ENCODE data around the gene SCRT2. TPM values are rescaled to one million over a fixed set of nuclear protein-coding genes. Genes with fewer than 3 reads are reported as not detected.

Gene SCRT2
- total and polyA plus RNA-seq, 4 donors: not detected

- Histone ChIP-seq H3K4me3 (ENCODE audit: low read depth in 1 of 3, low read length in 3 of 3) (no peak overlapping the region), H3K27ac (ENCODE audit: low read depth in 1 of 2, low read length in 2 of 2) (no peak overlapping the region), H3K9me3 (ENCODE audit: control insufficient read depth in 4 of 4, low read length in 3 of 4) (peaks cover 0 to 3% (median 0%) of the 10 kb centered on the region in 4 donors), H3K4me1 (ENCODE audit: control insufficient read depth in 4 of 4, insufficient read depth in 4 of 4, low read length in 3 of 4) (peaks cover 9 to 36% (median 19%) of the 10 kb centered on the region in 4 donors), H3K36me3 (ENCODE audit: control insufficient read depth in 4 of 4, insufficient read depth in 3 of 4, low read depth in 1 of 4, low read length in 3 of 4) (peaks cover 7 to 15% (median 13%) of the 10 kb centered on the region in 4 donors), H3K27me3 (ENCODE audit: control insufficient read depth in 4 of 4, insufficient read depth in 4 of 4, low read length in 3 of 4) (no peaks in the 10 kb centered on the region), H3K9ac (ENCODE audit: low read depth in 1 of 2, low read length in 2 of 2) (no peak overlapping the region)
- DNase-seq (ENCODE audit: low spot score): no peak
- TF ChIP-seq YY1 (IDR thresholded peaks at IDR 0.05) (no peak), FOXA1 (IDR thresholded peaks at IDR 0.05) (no peak)
- 79% methylated on average over 5 of the region's 5 CpGs for WGBS
Observed at GRCh38 chr20:650281-650680, 25.3 kb downstream of the SCRT2 start.

GRCh38 chr20:647479-648019 lies 28.1 kb downstream of the SCRT2 start:
- Histone ChIP-seq H3K9me3 (ENCODE audit: control insufficient read depth in 4 of 4, low read length in 3 of 4) (peaks cover 0 to 3% (median 0%) of the 10 kb centered on the region in 4 donors), H3K9ac (ENCODE audit: low read depth in 1 of 2, low read length in 2 of 2) (no peak overlapping the region), H3K36me3 (ENCODE audit: control insufficient read depth in 4 of 4, insufficient read depth in 3 of 4, low read depth in 1 of 4, low read length in 3 of 4) (peaks cover 7 to 15% (median 13%) of the 10 kb centered on the region in 4 donors), H3K4me3 (ENCODE audit: low read depth in 1 of 3, low read length in 3 of 3) (no peak overlapping the region), H3K4me1 (ENCODE audit: control insufficient read depth in 4 of 4, insufficient read depth in 4 of 4, low read length in 3 of 4) (peaks cover 6 to 26% (median 12%) of the 10 kb centered on the region in 4 donors), H3K27ac (ENCODE audit: low read depth in 1 of 2, low read length in 2 of 2) (no peak overlapping the region), H3K27me3 (ENCODE audit: control insufficient read depth in 4 of 4, insufficient read depth in 4 of 4, low read length in 3 of 4) (no peaks in the 10 kb centered on the region)
- TF ChIP-seq SP1 (IDR thresholded peaks at IDR 0.05): no peak
- no peak for TF ChIP-seq TAF1 (conservative IDR thresholded peaks at IDR 0.05)
- 93% methylated on average over 2 of the region's 2 CpGs for WGBS
- no peak for DNase-seq (ENCODE audit: low spot score)

- Histone ChIP-seq H3K4me1 (ENCODE audit: control insufficient read depth in 4 of 4, insufficient read depth in 4 of 4, low read length in 3 of 4) (peaks cover 6 to 19% (median 9%) of the 10 kb centered on the region in 4 donors), H3K9ac (ENCODE audit: low read depth in 1 of 2, low read length in 2 of 2) (no peak overlapping the region), H3K9me3 (ENCODE audit: control insufficient read depth in 4 of 4, low read length in 3 of 4) (peaks cover 0 to 3% (median 0%) of the 10 kb centered on the region in 4 donors), H3K4me3 (ENCODE audit: low read depth in 1 of 3, low read length in 3 of 3) (no peak overlapping the region), H3K27ac (ENCODE audit: low read depth in 1 of 2, low read length in 2 of 2) (no peak overlapping the region), H3K27me3 (ENCODE audit: control insufficient read depth in 4 of 4, insufficient read depth in 4 of 4, low read length in 3 of 4) (no peaks in the 10 kb centered on the region), H3K36me3 (ENCODE audit: control insufficient read depth in 4 of 4, insufficient read depth in 3 of 4, low read depth in 1 of 4, low read length in 3 of 4) (peaks cover 7 to 15% (median 13%) of the 10 kb centered on the region in 4 donors)
- TF ChIP-seq CTCF (IDR thresholded peaks at IDR 0.05; ENCODE audit: low read depth, low read length, missing input control) (no peak), HNF4G (IDR thresholded peaks at IDR 0.05) (no peak), YY1 (IDR thresholded peaks at IDR 0.05) (no peak), TAF1 (conservative IDR thresholded peaks at IDR 0.05) (no peak), FOXA2 (IDR thresholded peaks at IDR 0.05) (no peak), ZBTB33 (IDR thresholded peaks at IDR 0.05) (no peak), HNF4A (conservative IDR thresholded peaks at IDR 0.05) (no peak), ATF3 (IDR thresholded peaks at IDR 0.05) (no peak), RXRA (IDR thresholded peaks at IDR 0.05) (no peak)
- WGBS: 97% methylated on average over 2 of the region's 2 CpGs
- no peak for DNase-seq (ENCODE audit: low spot score)
Observed at GRCh38 chr20:646868-647233, 28.8 kb downstream of the SCRT2 start.

Measured in liver (tissue), 9 donors.